ENCODE results near the gene PAX8.

Gene PAX8

DNA sequence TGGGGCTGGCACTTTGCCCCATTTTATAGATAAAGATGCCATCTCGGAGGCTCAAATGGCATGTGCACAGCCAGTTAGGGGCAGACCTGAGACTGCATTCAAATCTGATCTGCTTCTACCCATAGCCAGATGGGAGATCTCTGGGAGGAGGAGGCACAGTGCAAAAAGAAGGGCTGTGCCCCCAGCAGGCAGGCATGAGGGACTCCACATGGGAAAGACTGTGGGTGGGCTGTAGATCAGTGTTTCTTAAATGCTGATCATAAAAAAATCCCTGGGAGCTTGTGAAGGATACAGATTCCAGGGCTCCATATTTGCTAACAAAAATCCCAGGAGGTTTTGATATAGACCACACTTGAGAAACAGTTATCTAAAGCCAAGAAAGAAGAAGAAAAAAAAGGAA lies 15.2 kb downstream of the PAX8 start:
- no peak for DNase-seq

DNA sequence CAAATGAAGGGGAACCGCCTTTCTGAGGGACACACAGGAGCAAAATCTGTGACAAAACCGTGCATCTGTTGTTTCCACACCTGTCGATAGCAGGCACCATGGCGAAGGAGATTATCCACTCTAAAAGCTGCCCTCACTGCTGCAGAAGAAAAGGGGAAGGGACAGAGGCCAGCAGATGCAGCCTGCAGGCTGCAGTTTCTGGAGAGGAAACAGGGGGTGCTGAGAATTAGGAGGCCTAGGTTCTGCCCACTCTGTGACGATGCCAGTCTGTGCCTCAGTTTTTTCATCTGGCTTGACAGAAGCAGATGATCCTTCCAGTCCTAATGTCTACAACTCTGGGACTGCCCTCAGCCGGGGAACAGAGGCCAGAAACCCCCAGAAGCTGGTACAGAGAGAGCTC lies 17.7 kb downstream of the PAX8 start:
- DNase-seq: no peak

DNA sequence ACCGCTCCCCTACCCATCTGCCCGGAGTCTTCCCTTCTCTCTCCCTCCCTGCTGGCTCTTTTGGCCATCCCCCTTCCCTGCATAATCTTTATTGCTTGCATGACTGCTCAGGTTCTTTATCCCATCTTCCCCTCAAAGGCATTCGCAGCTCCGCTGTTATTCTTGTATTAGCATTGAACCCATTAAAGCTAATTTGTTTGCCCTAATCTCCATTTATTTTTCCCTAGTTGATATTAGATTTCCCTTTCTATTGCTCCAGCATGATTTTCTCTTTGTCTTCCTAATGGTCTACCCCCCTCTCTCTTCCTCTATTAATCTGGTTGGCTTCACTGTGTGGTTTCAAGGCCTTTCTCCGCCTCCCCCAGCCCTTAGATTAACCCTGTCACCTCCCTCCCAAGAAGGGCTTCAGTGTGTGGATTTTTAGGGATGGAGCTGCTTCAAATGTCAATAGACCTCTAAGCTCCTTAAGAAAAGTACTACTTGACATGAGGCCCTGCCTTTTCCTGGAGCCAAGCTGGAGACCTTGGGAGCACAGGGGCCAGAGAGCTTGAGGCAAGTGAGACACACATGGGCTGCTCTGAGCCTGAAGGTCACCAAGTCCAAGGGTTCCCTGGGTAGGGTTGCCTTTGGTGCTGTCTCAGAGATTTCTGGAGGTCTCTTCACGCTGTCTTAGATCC lies 20.1 kb downstream of the PAX8 start:
- no peak for DNase-seq

DNA sequence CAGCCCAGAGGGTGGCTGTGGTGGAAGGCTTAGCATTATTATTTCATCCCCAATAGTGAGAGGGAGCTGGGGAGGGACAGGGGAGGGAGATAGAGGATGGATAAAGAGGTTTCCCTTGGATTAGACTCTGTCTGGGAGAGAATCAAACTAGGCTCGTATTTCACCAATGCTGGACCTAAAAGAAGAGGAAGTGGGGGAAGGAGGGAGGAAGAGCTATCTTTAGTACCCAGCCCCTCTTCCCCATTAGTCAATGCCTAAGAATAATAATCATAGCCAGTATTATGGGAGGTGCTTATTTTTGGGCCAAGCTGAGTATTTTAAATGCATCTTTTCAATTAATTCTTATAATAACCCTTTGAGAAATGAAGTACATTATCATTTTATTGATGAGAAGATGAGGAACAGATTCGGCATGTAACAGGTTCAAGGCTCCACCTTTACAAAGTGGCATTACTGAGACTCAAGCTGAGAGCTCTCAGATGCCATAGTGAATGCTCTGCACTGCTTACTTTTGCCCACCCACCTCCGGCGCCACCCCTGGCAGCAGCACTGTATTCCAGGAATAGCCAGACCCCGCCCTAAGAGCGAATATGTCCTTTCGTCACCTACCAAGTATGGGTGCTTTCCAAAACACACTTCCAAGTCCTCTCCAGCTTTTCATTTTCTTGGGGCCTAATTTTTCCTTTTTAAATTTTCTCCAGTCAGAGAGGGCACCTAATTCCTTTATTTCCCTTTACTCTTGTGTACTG lies 21.0 kb downstream of the PAX8 start:
- no peak for DNase-seq

DNA sequence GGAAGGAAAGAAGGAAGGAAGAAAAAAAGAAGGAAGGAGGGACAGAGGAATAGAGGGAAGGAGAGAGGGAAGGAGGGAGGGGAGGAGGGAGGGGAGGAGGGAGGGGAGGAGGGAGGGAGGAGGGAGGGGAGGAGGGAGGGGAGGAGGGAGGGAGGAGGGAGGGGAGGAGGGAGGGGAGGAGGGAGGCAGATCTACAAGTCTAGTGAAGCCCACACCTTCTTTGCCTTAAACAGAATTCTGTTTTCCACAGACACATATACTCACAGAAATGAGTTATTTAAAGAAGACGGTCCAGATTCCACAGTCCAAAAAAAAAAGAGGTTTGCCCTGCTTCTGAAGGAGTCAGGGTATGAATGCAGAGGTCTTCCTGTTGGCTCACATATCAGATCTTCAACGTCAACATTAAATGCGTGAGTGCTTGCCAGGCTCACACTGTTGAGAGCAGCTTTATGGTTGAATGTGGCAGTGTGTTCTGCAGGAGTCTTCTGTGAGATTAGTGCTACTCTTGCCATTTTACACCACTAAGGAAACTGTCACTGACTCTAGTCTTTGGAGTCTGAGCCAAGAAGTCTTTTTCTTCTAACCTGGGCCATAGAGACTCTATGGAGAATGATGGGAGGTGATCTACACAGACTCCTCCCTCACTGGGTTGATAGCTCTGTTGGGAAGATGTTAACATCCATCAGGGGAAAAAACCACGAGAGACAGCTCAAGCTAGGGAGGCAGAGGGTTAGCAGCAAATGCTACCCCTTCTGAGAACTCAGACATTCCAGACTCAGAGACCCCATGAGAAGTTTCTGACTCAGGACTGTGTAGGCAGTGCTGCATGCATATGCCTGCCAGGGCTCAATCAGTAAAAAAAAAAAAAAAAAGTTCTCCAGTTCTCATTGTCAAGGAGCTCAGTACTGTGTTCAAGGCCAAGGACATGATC lies 23.3 kb downstream of the PAX8 start:
- no peak for DNase-seq

DNA sequence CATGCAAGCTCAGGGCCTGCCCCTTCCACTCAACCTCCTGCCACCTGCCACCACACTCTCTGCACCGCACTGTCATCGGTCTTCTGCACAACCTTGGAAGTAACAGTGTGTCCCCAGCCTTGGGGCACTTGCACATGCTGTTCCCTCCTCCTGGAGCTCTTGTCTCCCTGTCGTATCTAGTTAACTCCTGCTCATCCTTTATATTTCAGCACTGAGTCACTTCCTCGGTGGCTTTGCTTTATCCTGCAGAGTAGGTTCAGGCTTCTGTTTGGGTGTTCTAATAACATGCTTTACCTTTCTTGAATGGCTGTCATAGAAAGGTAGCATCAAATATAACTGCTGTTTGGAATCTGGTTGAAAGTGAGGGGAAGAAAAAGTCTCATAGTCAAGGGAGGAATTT lies 25.3 kb downstream of the PAX8 start:
- DNase-seq: no peak

DNA sequence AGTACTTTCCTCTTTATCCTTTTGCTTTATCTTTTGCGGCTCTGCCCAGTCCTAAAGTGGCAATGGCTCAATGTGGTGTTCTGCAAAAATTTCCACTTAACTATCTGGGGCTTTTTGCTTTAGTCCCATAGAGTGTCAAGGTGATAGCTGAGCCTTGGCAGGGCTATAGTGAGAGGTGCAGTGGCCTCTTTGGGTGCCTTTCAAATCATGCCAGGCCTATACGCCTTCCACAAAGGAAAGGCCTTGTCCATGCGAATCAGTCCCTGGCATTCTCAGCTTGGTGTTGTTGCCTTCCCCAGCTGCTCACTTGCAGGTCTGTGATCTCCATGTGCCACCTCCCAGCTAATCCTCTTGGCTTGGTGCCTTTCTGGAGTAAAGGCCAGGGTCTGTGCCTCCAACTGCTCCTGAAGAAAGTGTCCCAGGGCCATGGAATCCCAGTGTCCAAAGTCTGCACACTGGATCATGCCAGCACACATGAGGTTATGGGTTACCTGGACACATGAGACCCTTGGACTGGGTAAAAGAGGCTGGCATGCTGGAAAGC lies 26.6 kb downstream of the PAX8 start:
- DNase-seq: no peak

DNA sequence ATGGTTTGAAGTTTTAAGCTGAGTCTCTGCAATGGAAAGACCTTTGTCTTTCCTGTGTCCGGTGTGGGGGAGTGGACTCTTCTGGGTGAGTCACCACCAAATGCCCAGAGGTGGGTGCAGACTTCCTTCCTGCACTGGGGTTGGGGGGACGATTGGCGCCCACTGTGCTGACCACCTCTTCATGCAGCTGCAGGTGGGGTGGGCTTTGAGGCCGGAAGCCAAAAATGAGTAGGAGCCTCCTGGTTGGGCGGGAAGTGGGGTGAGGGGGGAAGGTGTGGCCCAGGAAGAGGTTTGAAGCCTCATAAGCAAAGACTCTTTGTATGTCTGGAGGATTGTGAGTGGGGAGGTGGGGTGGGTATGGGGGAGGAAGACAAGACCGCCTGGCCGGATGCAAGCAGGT lies 27.6 kb downstream of the PAX8 start:
- DNase-seq: no peak

DNA sequence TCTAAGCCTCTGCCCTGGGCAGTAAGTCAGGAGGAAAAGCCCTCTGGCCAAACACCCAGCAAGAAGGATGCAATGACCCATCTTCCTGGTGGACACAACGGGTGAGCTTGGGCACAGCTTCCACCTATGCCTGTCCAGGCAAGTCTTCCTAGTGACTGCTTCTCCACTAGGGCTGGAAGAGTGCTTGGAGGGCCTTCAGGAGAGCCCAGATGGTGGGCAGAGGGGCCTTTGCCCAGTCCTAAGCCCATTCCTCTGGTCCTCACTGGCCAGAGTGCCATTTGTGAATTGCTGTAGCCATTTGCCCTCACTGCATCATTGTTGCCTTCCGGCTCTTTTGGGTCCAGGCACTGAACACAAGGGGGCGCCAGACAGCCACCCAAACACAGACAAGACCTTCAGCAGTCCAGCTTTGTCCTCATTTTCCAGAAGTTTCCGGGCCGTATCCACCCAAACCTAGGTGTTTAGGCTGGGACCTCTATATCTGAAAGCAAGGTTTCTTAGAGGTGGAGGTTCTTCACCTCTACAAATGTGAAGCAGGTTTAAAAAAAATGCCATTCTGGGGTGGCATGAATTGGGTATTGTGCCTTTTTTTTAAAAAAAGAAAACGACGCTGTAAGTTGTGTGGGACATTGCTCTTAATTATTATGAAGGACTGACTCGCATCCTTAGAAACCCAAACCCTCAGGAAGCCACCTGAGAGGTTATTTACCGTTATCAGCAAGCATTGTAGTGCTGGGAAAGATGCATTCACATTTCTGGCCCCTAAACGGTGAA lies 29.5 kb downstream of the PAX8 start:
- peak; percentile 30 for DNase-seq

DNA sequence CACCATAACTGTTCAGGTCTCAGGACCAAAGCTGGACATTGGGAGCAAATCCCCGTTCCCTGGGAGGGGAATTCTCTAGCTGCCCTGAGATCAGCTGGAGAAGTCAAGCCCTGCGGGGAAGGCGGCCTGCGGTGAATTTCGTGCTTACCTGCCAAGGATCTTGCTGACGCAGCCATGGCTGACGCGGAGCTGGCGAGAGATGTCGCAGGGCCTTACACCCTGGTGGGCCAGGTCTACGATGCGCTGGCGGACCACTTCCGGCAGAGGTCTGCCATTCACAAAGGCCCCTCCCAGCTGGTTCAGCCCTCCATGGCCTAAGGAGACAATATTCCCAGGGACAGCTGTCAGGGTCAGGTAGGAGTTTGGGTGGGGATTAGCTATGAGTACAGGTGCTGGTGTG lies 32.1 kb downstream of the PAX8 start:
- DNase-seq: no peak

DNA sequence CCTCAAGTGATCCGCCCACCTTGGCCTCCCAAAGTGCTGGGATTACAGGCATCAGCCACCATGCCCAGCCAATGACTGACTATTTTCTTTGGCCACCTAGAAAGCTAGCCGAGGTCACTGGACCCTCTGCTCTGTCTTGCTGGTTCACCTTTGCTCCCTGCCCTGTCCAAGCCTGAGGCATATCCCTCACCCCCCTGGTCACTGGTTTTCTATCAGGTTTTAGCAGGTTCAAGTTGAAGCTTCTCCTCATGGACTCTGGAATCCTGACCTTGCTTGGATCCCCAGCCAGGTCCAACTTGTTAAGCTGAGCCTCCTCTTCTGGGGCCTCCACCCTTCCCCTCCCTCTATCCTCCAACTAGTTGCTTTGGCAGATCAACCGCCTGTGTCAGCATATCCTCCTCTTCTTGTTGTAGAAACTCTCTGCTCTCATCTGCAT lies 33.4 kb downstream of the PAX8 start:
- no peak for DNase-seq

DNA sequence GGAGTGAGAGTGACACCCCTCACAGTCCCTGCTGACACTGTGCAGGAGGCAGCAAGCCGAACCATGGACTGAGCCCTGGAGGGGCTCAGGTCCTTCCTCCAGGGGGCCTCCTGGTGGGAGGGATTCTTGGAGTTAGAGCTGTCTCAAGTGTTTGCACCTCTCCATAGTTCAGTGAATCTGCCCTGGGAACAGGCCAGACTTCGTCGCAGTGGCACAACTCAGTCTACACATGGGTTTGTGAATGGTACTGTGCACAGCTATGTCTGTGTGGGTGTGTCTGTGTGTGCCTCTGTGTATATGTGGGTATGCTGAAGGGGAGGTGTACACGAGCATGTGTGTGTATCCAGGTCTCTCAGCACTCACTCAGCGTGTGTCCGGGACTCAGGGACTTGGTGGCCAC lies 36.4 kb downstream of the PAX8 start:
- no peak for DNase-seq

DNA sequence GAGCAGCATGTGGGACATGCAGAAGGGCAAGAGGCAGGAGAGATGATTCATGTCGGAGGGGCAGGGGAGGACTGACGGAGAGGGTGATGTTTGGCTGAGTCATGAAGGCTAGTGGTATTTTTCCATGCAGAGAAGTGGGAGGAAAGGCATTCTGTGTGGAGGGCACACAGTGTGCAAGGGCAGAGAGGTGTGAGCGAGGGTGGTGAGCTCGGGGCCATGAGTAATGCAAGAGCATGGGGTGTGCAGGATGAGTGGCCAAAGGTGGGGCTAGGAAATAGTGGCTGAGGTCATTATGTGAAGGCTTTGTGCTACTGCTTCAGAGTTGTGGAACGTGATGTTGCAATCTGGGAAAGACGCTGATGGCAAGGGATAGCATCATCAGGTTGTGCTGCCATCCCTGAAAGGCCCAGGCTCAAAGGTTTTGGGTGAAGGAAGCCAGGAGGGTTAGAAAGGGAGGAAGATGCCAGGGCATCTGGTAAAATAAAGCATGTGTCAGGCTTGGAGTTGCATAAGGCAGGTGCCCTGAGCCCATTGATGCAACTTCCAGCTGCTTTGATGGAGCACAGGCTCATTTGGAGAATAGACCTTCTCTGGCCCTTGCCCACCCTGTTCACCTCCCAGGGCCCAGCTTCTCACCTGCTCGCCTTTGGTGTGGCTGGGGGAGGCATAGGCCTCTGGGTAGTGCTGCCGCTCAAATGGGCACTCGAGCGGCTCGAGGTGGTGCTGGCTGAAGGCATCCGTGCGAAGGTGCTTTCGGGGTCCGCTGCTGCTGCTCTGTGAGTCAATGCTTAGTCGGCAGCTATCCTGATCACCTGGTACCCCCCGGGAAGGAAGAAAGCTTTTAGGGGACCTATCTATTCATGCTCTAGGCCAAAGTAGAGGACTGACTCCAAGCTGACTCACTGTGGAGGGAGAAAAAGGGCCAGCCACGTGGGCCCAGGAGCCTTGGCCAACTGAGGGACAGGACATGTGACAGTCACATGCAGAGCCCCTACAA lies 37.5 kb downstream of the PAX8 start:
- DNase-seq: no peak

DNA sequence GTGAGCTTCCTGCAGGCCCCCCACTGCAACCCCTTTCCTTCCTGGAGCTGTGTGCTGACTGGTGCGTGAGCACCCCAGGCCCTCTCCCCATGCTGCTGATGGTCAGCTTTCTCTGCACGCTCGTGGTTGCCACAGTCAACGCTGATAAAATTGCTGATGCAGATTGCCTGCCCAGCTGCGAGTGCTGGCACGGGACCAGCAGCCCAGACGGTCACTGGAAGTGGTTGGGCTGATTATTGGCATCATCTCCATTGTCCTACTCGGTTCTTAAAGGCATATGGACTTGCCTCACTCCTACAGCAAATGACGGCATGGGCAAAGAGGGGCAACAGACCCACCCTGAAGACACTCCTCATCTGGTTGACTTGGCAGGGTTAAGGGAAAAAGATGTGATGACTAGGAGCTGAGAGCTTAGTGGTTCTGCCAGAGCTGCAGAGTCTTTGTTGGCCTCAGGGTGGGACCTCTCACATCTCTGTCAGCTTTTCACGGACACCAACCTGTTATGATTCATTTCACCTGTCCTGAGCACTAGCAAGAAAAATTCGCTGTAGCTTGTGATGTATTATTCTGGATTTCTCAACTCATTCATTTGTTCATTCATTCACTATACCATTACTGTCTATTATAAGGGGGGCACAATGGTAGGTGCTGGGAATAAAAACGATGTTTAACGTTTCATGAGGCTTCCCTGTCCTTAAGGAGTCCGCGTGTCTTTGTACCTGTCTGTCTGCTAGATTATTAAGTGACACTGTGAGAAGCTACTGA lies 38.4 kb downstream of the PAX8 start:
- DNase-seq: peak; percentile 61

DNA sequence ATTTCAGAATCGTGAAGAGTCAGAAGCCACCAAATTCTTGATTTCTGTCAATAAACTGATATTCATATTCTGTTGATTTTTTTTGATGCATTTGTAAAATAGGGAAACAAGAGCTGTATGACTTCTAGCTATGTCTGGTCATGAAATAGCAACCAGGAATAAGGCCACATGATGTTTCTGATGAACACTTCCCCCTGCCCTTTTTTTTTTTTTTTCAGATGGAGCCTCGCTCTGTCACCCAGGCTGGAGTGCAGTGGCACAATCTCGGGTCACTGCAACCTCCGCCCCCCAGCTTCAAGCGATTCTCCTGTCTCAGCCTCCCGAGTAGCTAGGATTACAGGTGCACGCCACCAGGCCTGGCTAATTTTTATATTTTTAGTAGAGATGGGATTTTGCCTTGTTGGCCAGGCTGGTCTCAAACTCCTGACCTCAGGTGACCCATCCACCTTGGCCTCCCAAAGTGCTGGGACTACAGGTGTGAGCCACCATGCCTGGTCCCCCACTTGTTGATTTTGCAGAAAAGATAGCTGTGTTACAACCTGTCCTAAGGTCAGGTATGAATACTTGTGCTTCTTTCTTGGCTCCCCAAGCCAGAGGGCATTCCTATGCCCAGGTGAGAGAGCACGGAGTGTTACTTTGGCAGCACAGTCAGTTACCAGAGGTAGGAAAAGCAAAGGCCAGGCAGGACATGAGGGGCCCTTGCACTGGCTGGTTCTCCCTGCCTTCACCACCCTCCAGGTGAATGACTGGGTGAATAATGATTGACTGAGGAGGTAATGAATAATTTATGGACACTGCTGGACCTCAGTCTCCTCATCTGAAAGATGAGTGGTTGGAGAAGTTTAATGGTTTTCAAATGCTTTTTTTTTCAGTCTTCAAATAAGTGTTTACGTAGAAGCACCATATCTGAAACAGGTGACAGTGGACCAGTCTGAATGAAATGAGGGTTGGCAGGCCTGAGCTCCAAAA lies 39.6 kb downstream of the PAX8 start:
- no peak for DNase-seq

DNA sequence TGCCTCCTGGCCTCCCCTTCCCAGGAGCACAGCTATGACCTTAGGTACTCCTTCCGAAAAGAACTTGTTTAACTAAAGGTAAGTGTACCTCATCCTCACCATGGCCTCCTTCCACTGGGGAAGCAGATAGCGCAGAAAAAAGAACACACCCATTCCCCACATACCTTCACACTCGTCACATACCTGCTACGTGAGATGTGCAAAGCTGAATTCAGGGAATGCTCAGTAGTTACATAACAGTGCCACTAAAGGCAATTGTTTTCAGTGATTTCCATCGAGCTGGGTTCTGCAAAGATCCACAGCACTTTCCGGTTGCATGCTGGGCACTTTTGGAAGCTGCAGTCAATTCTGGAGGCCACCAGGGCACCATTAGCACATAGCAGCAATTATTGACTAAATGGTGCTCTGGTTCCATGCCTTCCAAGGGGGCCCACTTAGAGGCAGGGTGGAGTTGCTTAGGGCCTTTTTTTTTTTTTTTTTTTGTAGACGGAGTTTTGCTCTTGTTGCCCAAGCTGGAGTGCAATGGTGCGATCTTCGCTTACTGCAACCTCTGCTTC lies 41.0 kb downstream of the PAX8 start:
- no peak for DNase-seq

DNA sequence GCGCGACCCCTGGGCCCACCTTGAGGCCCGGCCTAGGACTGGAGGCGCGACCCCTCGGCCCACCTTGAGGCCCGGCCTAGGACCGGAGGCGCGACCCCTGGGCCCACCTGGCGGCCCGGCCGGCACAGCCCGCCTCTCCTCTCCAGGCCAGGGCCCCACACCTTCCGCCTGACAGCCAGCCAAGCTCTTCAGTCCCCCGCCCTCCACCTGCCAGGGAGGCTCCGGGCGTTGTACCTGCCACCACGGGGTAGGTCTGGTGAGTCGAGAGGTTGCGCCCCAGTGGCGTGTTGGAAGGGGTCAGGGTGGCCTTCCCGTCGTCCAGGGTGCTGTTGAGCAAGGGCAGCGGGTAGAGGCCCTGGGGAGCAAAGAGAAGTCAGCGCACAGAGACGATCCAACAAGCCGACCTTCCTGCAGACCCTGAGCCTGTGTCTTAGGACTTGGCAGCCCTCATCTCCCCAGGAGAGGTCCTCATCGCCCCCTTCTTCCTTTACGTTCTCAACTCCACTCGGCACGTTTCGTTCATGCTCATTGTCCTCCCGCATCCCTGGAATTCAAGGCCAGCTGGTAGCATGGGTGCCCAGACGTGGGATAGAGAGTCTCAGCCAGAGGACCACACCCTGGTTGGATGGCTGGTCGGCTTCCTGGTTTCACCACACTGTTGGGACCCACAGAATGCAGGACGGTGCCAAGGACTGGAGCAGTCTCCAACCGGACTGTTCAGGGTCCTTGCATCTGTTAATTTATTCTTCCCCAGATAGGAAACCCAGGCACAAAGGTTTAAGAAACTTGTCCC lies 42.2 kb downstream of the PAX8 start:
- DNase-seq: no peak

All from NCI-H2029 (cell line).